ENCODE results near the gene AGAP9.
"Not testable (repeated sequence)": the region's sequence is repeated elsewhere in the genome, so short reads cannot be mapped to it uniquely, and the experiment has no call there.

AGAP9 gene

DNA sequence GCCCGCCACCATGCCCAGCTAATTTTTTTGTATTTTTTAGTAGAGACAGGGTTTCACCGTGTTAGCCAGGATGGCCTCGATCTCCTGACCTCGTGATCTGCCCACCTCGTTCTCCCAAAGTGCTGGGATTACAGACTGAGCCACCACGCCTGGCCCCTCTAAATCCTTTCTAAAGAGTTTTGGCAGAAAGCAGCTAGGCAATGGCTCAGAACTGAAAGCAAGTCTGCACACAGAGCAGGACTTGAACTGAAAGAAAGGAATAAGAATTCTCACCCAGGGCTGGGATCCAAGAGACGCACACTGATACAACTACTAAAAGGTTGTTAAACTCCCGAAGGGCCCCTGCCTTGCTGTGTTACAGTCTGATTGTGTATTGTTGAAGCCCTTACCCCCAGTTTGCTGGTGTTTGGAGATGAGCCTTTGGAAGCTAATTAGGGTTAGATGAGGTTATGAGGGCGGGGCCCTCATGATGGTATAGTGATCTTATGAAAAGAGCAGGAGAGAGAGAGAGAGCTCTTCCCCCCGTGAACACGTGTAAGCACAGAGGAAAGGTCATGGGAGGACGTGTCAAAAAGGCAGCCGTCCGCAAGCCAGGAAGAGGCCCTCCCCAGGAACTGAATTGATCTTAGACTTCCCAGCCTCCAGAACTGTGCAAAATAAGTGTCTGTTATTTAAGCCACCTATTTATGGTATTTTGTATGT, 58.1 kb downstream of the AGAP9 start:
- DNase-seq (ENCODE audit: low read depth); H3K4me3 ChIP-seq (ENCODE audit: control insufficient read depth, low read depth, low read length): not testable (repeated sequence)

GRCh38 chr10:47462577-47463358, 60.7 kb downstream of the AGAP9 start:
- not testable (repeated sequence) for H3K4me3 ChIP-seq (ENCODE audit: control insufficient read depth, low read depth, low read length); DNase-seq (ENCODE audit: low read depth)

DNA sequence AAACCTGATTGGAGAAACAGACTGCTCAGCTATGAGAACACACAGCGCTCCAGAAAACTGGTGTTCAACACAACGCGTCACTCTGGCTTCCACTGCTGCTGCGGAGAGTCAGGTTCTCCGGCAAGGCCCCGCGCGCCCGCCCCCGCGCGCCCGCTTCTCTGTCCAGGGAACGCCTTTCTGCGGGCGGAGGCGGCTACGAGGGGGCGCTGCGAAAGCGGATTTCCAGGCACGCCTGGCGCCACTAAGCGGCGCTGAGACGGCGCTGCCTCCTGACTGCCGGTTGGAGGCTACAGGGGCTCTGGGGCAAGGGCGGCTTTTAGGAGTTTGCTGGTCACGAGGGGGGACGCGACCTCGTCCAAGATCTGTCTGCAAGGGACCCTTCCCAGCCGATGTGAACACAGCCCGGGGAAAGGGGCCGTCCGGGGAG, 62.2 kb downstream of the AGAP9 start:
- peak; percentile 81 for DNase-seq (ENCODE audit: low read depth)
- H3K4me3 ChIP-seq (ENCODE audit: control insufficient read depth, low read depth, low read length) = not testable (repeated sequence)

DNA sequence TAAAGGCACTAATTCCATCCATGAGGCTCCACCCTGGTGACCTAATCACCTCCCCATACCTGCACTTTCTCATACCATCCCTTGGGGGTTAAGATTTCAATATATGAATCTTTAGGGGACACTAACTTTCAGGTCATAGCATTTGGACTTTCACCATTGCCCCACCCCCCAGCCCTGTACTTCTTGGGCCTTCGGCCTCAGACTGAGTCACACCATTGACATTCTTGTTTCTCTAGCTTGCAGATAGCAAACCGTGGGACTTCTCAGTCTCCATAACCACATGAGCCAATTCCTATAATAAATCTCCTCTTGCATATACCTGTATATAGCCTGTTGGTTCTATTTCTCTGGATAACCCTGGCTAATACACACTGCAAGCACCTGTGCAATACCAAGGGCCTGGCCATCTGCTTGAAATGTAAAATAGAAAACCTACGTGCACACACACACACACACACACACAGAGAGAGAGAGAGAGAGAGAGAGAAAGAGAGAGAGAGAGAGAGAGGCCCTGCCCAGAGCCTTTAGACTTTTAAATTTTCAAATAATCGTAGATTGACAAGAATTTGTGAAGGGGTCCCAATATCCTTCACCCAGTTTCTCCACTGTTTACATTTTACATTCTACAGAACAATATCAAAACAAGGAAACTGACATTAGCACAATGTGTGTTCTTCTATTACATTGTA, 64.8 kb downstream of the AGAP9 start:
- TF ChIP-seq CTCF (conservative IDR thresholded peaks at IDR 0.05; ENCODE audit: control insufficient read depth, insufficient read depth, low read depth, low read length) = no peak
- DNase-seq (ENCODE audit: low read depth) = peak; percentile 72
- H3K4me3 ChIP-seq (ENCODE audit: control insufficient read depth, low read depth, low read length) = no peak overlapping the region

- DNase-seq (ENCODE audit: low read depth) = no peak
- TF ChIP-seq CTCF (conservative IDR thresholded peaks at IDR 0.05; ENCODE audit: control insufficient read depth, insufficient read depth, low read depth, low read length) = no peak
These were observed 65.6 kb downstream of the AGAP9 start for GRCh38 chr10:47457826-47458225.

DNA sequence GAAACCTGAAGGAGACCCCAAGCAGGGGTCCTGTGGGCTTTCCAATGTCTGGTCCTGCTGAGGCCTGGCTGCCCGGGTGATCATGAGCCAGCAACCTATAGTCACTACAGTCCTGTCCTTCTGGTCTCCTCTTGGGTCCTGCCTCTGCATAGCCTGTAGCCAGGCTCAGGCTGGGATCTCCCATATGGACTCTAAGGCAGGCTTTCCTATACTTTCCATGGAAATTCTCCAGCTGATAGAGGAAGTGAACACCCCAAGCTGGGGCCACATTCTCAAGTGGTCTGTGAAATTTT, 66.0 kb downstream of the AGAP9 start:
- no peak for DNase-seq (ENCODE audit: low read depth)
- no peak for TF ChIP-seq CTCF (conservative IDR thresholded peaks at IDR 0.05; ENCODE audit: control insufficient read depth, insufficient read depth, low read depth, low read length)
- no peak overlapping the region for H3K4me3 ChIP-seq (ENCODE audit: control insufficient read depth, low read depth, low read length)

More at GRCh38 chr10:47457826-47458225, 65.6 kb downstream of the AGAP9 start:
- no peak overlapping the region for H3K4me3 ChIP-seq (ENCODE audit: control insufficient read depth, low read depth, low read length)

GRCh38 chr10:47456794-47457527, 66.5 kb downstream of the AGAP9 start:
- no peak for DNase-seq (ENCODE audit: low read depth)
- no peak for TF ChIP-seq CTCF (conservative IDR thresholded peaks at IDR 0.05; ENCODE audit: control insufficient read depth, insufficient read depth, low read depth, low read length)
- H3K4me3 ChIP-seq (ENCODE audit: control insufficient read depth, low read depth, low read length) = no peak overlapping the region
